Measurements from ENCODE around the gene EEFSEC.

The EEFSEC gene

DNA sequence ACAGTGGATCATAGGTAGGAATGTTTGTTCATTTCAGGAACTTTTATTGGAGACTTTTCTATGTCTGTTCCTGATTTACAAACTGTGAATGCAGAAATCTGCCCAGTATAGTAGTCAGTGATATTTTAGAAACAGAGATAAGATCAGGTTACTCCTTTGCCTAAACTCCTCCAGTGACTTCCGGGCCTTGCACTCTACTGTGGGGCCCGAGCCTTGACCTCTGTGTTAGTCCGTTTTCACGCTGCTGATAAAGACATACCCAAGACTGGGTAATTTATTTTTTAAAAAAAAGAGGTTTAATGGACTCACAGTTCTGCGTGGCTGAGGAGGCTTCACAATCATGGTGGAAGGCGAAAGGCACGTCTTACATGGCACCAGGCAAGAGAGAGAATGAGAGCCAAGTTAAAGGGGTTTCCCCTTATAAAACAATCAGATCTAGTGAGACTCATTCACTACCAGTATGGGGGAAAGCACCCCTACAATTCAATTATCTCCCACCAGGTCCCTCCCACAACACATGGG lies 186.3 kb downstream of the EEFSEC start:
- no peak for DNase-seq

DNA sequence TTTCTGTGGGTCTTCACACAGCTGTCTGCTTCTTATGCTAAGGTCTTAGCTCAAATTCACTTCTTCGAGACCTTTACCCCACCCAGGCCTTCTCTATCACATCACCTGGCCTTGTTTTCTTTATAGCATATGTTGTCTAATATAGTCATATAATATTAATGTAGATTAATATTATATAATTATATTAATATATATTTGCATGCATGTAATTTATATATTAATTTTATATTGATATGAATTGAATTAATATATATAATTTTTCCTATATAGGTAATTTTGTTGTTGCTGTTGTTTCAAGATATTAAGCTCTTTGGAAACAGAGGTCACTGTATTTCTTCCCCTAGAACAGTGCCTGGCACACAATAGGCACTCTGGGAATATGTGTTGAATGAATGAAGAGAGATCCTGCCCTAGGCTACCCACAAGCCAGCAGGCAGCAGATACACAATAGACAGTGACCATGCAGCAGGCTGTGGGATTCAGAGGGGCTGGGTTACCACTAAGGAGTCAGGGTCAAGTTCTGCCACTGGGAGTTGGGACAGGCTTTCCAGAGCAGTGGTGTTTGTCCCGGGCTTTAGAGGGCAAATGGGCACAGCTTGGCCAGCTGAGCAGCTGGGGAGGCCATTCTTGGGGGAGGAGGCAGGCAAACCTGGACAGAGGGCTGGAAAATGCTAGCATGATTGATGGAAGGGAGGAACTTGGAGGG lies 187.1 kb downstream of the EEFSEC start:
- DNase-seq: no peak

DNA sequence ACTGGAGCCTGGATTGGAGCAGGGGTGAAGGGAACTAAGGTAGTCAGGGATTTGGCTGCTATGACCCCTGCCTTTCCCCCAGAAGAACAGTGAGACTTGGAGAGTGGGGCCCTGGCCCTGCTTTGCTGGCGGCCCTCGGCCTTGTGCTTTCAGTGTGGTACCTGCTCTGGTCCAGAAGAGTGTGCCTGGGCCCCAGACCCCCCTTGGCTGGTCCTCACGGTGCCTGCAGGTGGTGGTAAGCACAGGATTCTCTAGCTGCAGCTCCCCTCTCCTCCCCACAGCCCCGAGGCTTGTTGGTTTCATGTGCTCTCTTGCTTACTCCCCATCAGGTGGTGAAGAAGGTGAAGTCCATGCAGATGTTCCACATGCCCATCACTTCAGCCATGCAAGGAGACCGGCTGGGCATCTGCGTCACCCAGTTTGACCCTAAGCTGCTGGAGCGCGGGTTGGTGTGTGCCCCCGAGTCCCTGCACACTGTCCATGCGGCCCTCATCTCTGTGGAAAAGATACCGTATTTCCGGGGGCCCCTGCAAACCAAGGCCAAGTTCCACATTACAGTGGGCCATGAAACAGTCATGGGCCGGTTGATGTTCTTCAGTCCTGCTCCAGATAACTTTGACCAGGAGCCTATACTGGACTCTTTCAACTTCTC lies 187.7 kb downstream of the EEFSEC start:
- DNase-seq: no peak

DNA sequence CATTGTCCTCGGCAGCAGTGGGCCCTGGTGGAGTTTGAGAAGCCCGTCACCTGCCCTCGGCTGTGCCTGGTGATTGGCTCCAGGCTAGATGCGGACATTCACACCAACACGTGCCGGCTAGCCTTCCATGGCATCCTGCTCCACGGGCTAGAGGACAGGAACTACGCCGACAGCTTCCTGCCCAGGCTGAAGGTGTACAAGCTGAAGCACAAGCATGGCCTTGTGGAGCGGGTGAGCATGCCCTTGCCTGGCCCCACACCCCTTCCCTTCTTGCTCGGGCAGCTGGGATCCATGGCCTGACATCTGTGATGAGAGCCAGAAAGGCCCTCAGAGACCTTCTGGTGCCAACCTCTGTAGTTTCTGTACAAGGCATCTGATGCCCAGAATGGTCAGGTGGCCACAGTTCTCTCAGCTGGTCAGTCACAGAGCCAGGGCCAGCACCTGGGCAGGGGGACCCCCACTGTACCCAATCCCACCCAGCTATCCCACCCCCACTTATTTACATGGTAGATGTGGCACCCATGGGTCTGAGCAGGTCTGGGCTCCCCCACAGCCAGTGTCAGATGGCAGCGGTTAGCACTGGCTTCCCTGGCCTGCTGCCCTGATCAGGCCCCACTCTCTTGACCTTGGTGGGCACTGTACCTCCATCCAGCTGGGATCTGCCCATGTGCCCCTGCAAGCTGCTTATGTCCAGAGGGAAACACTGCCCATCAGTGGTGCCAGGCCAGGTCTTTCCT lies 188.5 kb downstream of the EEFSEC start:
- DNase-seq: no peak

DNA sequence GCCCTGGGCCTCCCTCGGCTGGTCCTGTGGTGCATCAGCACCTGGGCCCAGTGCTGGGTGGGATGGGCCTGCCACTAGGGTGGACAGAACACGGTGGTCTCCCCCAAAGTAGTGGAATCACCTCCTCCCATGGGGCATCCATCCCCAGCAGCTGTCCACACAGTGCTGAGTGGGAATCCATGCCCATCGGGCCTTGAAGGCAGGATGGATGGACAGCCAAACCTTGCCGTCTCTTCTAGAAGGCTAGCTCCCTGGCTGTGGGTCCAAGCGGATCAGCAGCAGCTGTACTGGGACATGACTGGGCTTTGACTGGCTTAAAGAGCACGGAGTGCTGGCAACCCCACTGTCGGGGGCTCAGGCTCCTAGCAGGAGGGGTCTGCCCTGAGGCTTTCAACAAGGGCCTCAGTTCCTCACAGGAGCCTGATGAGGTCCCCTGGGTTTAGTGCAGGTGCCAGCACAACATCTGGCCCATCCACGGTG lies 189.5 kb downstream of the EEFSEC start:
- no peak for DNase-seq

DNA sequence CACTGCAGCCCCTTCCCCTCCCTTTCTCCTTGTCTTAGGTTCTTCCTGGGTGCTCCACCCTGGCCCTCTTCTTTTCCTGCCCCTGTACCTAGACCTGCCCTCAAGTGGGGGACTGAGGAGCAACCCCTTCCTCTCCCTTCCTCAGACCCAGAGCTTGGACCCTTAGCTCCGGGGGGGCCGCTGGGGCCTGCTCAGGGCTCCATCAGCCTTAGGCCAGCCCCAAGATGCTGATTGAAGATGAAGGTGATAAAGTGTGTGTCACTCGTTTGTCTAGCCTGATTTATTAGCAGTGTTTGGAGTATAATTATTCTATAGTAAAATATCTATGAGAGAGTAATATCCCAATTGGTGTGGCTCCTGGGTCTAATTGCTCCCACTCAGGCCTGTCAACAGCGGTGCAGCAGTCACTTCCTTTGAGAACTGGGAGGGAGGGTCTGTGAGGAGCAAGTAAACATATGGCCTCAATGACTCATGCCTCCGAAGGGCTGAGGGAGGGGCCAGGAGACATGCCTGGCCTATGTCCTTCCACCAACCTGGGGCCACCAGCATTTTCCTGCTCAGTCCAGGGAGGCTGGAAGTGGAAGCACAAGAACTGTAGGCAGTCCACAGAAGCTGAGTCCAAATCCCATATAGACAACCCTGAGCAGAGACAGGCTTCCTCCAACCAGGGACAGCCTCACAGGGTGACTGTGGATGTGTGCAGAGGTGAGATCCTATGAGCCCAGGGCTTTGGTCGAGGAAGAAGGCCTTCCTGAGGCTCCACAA lies 190.2 kb downstream of the EEFSEC start:
- DNase-seq: no peak

DNA sequence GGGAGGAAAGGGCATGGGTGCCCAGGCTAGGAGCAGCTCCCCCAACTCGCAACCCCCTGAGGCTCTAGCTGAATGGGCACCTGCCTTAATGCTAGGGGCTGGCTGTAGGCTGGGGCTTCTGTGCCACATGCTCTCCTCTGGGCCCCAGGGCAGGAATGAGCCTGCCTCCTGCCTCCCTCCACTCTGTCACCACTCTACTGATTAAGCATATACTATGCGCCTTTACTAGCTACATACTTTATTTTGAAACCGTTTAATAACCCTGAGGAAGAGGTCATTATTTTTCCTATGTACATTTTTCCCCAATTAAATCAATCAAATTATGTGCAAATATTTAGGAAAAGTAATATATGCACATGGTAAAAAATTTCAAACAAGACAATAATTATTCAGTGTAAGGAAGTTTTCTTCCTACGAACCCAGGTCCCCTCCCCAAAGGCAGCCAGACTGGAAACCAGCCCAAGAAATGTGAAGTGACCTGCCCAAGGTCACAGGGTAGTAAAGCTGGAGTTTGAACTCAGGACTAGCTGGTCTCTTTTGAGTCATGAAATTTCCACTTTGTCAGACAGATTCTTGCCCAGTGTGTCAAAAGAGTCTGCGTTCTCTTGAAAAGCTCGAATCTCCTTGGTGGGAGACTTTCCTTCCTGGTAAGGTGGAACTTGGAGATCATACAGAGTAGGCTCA lies 190.9 kb downstream of the EEFSEC start:
- no peak for DNase-seq

DNA sequence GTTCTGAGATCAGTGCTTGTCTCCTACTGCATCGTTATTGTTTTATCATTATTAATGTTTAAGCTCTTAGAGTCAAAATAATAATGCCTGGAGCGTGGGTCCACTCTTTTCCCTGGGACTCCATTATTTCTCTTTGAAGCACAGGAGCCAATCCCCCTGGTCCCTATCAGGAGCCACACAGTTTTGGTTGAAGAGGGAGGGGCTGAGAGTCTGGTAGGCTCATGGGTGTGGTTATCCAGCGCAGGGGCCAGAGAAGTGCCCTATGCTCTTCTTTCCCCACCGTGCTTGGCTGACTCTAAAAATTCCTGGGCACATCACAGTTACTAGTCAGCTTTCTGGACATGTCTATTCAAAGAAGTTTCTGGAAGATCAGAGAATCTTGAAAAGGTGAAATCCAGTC lies 191.9 kb downstream of the EEFSEC start:
- no peak for DNase-seq

DNA sequence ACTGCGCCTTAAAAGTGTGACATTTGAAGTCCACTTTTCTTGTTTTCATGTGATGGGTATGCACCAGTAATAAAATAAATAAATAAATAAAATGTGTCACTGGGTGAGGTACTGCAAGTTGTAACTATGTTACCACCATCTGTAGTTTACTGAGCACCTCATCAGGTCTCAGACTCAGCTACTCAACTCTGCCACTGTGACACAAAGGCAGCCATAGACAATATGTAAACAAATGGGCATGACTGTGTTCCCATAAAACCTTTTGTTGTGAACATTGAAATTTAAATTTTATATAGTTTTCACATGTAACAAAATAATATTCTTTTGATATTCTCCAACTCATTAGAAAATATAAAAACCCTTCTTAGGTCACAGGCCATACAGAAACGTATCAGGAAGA lies 193.3 kb downstream of the EEFSEC start:
- no peak for DNase-seq

DNA sequence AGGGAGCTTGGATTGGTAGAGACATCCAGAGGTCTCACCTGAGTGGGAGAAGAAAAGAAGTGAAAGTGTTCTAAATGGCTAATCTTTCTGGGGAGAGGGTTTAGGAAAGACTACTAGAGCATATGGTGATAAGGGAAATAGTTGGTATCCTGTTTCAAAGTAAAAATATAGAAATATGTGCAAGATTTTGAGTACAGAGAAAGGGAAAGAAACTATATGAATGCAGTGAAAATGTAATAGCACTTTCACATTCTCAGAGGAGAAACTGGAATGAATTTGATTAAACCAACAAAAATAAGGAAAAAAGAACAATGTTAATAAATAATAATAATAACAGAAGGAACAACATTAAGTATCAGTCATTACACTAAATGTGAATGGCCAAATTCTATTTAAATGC lies 194.0 kb downstream of the EEFSEC start:
- no peak for DNase-seq

DNA sequence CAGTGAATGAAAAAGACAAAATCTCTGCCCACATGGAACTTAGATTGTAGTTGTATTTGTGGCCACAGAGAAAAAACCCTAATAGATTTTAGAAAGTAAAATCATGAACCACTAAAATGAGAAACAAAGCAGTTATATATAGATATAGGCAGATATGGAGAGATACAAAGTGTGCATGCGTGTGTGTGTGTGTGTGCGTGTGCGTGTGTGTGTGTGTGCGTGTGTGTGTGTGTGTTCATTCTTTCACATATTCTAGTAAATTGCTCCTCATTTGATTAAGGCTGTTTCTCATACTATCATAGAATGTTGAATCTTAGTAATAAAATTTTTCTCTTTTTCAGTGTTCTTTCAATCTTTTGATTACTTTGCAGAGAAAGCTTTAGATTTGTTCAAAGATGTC lies 194.8 kb downstream of the EEFSEC start:
- no peak for DNase-seq

DNA sequence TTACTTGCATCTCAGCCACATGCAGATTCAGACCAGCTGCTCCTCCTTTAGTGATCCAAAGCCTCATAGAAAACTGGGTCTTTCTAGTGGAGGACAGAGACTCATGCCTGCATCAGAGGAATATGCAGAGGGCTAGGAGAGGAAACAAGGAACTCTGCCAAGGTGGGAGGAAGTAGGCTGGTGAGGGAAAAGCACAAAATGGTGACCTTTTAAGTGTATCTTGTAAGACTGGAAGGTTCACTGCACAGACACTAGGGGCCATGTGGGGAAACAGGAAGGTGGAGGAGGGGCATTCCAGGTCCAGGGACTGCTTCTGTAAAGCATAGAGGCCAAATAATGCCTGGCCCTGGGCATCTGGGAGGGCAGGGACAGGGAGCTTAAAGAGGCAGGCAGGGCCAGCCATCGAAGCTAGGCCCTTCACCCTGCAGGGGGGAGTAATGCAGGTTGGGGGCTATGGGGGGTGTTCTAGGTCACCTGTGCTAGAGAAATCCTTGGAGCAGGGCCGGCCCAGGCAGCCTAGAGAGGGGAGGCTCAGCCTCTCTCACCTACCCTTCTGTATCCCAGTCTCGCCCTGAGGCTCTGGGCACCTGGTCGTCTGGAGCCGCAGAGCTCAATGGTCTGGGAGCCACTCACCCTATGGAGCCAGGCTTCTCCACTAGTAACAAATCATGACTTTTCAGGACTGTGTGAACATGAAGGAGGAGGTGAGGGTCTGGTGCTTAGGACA lies 195.7 kb downstream of the EEFSEC start:
- DNase-seq: no peak

DNA sequence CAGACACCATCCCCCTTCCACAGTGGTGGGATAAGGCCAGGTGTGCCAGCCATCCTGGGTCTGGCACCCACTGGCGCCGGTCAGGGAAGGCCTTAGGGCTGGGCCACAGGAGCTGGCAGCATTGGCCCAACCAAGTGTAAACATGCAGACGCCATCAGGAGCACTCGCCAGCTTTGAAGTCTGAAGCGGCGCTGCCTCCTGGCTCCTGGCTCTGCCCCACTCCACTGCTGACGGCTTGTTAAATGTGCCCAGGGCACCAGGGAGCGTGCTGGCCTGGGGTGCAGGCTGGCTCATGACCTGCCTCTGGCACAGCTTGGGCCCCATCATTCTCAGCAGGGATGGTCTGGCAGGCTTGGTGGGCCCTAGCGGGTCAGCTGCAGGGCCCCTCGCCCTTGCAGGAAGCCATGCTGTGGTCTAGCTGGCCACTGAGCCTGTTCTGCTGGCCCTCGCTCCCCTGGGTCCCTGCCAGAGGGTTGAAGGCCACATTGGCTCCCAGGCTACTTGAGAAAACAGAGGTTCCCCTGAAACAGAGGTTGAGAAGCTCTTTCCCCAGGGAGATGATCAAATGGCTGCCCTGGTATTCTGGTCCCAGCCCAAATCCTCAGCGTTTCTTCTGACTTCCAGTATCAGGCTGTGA lies 196.8 kb downstream of the EEFSEC start:
- DNase-seq: no peak

DNA sequence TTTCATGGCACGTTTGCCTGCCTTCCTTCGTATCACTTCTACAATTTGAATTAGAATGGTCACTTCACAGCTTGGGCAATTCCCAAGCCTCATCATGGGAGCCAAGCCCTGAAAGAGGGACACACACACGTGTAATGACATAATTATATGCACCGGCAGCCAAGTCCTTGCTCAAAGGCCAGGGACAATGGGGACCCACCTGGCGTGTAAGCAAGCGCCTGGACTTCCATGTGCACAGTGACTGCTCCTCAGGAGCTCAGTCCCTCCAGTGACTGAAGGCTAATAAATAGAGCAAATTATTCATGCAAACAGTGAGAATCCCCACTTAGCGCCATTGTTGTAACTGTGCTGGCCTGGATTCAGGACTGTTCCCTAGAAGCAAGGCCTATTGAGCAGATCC lies 198.3 kb downstream of the EEFSEC start:
- DNase-seq: no peak

DNA sequence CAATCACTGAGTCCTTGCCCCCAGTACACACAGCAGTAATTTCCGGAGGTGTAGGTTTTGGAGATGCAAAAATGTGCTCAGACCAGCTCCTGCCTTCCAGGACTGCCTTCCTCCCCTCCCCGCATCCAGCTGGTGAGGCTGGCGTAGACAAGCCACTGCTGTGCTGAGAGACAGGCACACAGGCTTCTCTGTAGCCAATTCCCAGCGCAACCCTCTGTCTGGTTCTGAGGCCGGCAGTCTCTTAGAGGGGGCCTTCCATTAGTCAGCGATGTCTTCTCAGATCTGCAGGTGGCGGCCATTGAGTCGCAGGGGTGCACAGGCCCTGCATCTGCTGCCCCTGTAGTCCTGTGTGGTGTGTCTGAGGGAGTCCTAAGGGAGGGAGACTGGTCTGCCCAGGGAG lies 199.0 kb downstream of the EEFSEC start:
- DNase-seq: no peak

DNA sequence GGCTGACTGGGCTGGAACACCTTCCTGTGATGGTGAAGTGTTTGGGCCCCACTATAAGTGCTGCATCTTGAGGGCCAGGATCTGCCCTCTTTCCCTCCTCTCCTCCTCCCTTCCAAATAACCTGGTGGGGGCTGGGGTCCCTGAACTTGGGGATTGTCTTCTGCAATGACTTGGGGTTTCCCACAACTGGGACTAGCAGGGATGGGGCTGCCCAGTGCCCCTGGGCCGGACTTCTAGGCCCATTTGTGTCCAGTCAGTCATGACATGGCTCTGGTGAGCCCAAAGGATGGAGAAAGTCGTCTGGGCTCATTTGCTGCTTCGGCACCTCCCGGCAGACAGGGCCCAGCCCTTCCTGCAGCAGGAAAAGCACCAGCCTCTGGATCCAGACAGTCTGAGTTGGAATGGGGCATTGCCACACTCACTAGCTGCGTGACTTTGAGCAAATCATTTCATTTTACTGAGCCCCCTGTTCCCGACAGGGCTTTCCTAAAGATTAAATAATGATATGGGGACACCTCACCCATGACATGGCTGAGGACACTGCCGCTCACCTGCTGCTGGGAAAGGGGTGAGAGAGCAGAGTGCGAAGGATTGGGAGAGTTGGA lies 200.2 kb downstream of the EEFSEC start:
- no peak for DNase-seq

DNA sequence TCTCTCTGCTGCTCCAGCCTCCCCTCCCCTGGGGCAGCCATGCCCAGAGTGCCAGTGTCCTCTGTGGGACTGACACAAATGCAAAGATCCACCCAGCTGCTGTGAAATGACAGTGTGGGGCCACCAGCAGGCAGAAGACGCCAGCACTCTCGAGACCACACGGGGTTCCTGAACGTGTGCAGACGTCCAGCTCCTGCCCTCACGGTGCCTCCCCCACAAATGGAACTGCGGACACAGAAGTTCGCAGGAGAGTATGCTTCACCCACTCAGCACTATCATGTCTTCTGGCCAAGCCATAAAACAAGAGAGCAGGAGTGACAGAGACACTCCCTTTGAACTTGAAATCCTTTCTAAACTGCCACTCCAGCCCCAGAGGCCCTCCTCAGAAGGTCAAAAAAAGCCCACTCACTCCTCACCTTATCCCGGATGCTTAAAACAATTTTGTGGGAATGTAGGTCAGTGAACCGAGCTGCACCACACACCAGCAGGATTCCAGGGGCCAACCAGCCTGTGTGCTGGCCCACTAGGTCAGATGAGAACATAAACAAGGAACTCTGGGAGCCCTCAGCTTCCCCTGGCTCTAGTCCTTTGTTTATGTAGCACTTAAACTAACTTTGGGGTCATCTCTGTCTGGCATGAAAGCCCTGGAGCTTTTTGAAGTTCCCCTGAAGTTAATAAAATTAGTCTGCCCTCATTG lies 200.9 kb downstream of the EEFSEC start:
- DNase-seq: no peak

DNA sequence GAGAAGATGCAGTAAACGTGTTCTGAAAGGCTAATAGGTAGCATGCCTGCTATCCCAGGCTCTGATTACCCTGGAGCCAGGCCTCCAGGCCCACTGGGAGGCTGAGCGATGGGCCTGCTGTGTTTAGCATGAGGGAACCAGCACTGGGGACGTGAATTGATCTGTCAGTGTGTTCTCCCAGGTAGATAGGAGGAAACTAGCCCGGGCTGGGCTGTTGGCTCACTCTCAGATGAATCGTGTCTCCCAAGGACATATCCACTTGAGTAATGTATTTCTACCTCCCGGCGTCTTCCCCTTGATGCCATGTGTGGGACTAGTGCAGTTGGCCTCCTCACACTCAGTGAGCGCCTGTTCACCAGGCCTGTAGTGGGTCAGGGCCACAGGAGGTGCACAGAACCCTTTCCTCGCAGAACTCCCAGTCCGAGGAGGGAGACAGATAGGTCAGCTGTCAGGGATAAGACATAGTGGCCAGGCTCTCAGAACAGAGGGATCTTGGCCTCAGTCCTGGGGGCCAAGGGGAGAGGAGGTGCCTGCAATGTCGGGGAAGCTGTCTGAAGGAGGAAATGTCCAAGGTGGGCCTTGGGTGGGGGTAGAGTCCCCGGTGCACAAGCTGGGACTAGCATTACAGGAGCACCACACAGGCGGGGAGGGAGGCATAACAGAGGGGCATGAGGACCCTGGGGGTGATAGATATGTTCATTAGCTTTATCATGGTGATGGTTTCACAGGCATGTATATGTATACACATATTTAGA lies 201.7 kb downstream of the EEFSEC start:
- DNase-seq: no peak

DNA sequence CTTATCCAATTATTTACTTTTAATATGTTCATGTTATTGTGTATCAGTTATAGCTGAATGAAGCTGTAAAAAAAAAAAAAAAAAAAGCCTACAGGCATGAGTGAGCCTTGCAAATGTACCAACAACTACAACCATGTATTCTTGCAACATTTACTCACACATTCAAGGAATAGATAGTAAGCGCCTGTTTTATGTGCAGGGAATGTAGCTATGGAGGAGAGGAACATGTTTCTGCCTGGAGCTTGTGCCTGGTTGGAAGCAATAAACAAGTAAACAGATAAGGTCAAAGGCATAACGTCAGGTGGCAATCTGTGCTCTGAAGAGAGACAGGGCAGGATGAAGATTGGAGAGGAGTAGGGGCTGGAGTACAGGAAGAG lies 202.2 kb downstream of the EEFSEC start:
- DNase-seq: no peak
